CD4-positive, alpha-beta memory T cell (primary cell): ENCODE results near the gene LYVE1. TPM values are rescaled to one million over a fixed set of nuclear protein-coding genes. Genes with fewer than 3 reads are reported as not detected.

Experiments
- CTCF ChIA-PET: fragments of 350-600 bp; sonication (Branson Sonifier 250); formaldehyde crosslinking; loops from one replicate; lab custom pipeline; 2021; ENCODE audit warnings: inconsistent platforms; ENCODE audit not compliant: partially characterized antibody; lab: Charles Lee
- POLR2A ChIA-PET: fragments of 350-600 bp; sonication (Branson Sonifier 250); formaldehyde crosslinking; loops from one replicate; lab custom pipeline; 2021; ENCODE audit not compliant: partially characterized antibody; lab: Charles Lee
- DNase-seq, 5 donors: peaks; one replicate each; pipeline versions ENCODE4 v3.0.0 to v3.0.0-alpha.2; 2020 to 2022; ENCODE audit warnings: mixed read lengths in 1 of 5
- H3K27ac ChIP-seq: one replicate; pipeline ENCODE4 v1.7.0; 2013; ENCODE audit warnings: low read depth, low read length
- H3K27me3 ChIP-seq: 2 replicates; pipeline ENCODE4 v1.7.0; 2013; ENCODE audit warnings: mild to moderate bottlenecking, low read length, moderate library complexity; ENCODE audit not compliant: insufficient read depth
- H3K36me3 ChIP-seq: 2 replicates; pipeline ENCODE4 v1.7.0; 2013; ENCODE audit warnings: mild to moderate bottlenecking, low read length, moderate library complexity; ENCODE audit not compliant: insufficient read depth
- H3K4me1 ChIP-seq: 2 replicates; pipeline ENCODE4 v1.7.0; 2013; ENCODE audit warnings: mild to moderate bottlenecking, low read length, moderate library complexity; ENCODE audit not compliant: insufficient read depth
- H3K4me3 ChIP-seq, 2 donors: one replicate each; pipeline ENCODE4 v1.7.0; 2013; ENCODE audit warnings: low read length in 2 of 2, mild to moderate bottlenecking in 1 of 2
- H3K9me3 ChIP-seq, 2 donors: one replicate each; pipeline ENCODE4 v1.7.0; 2013; ENCODE audit warnings: low read length in 2 of 2, control low read depth in 1 of 2; ENCODE audit not compliant: control insufficient read depth in 1 of 2
- H3K27ac Mint-ChIP-seq, 7 donors: one replicate each; pipeline ENCODE4 v1.8.0; 2020 to 2021; ENCODE audit warnings: mixed read lengths in 7 of 7, mild to moderate bottlenecking in 6 of 7, inconsistent platforms in 3 of 7, moderate library complexity in 3 of 7
- H3K27me3 Mint-ChIP-seq, 2 donors: one replicate each; pipeline ENCODE4 v1.8.0; 2020 to 2021; ENCODE audit warnings: mixed read lengths in 2 of 2
- H3K36me3 Mint-ChIP-seq, 2 donors: one replicate each; pipeline ENCODE4 v1.8.0; 2020 to 2021; ENCODE audit warnings: mixed read lengths in 2 of 2, inconsistent platforms in 1 of 2, mild to moderate bottlenecking in 1 of 2
- H3K4me1 Mint-ChIP-seq, 4 donors: one replicate each; pipeline ENCODE4 v1.8.0; 2020 to 2021; ENCODE audit warnings: mixed read lengths in 4 of 4, mild to moderate bottlenecking in 1 of 4
- H3K4me3 Mint-ChIP-seq, 8 donors: one replicate each; pipeline ENCODE4 v1.8.0; 2020 to 2021; ENCODE audit warnings: mixed read lengths in 8 of 8, mild to moderate bottlenecking in 7 of 8, moderate library complexity in 6 of 8, inconsistent platforms in 3 of 8
- H3K9me3 Mint-ChIP-seq, 8 donors: one replicate each; pipeline ENCODE4 v1.8.0; 2020 to 2021; ENCODE audit warnings: mixed read lengths in 8 of 8, mild to moderate bottlenecking in 5 of 8, inconsistent platforms in 3 of 8, moderate library complexity in 1 of 8
- intact Hi-C: fragments of 100-400 bp; cut with micrococcal nuclease; formaldehyde crosslinking; loops from one replicate; pipeline ENCODE4 v1.15.1; 2023
- polyA plus RNA-seq, 2 donors: library from polyadenylated mRNA; unstranded; fragments of 300-500 nt; fragmentation: Illumina TruSeq; gene quantifications; one replicate each; pipeline ENCODE4 v1.2.3, GENCODE V29; 2021
- total RNA-seq, 2 experiments: library from RNA; stranded (reverse); gene quantifications; one replicate each; pipeline ENCODE4 v1.2.3, GENCODE V29; 2021

Gene LYVE1
- total and polyA plus RNA-seq, 4 experiments from 2014 or later = not detected

- no peaks in the 10 kb centered on the region for H3K27me3 ChIP-seq
- H3K4me3 ChIP-seq = no peak overlapping the region
- H3K36me3 Mint-ChIP-seq = no peaks in the 10 kb centered on the region
- no peak overlapping the region for H3K27ac Mint-ChIP-seq
- intact Hi-C loops = no loop called here
- no peaks in the 10 kb centered on the region for H3K9me3 ChIP-seq
- H3K4me1 Mint-ChIP-seq = peaks cover 0 to 2% (median 0%) of the 10 kb centered on the region in 4 donors
- H3K4me3 Mint-ChIP-seq = no peak overlapping the region
- H3K9me3 Mint-ChIP-seq = peaks cover 0 to 2% (median 0%) of the 10 kb centered on the region in 8 donors
- H3K27me3 Mint-ChIP-seq = peaks cover 5 to 12% of the 10 kb centered on the region in 2 donors
- H3K36me3 ChIP-seq = no peaks in the 10 kb centered on the region
- no peak overlapping the region for H3K27ac ChIP-seq
- H3K4me1 ChIP-seq = no peaks in the 10 kb centered on the region
- ChIA-PET CTCF (interaction anchor here (1.1 to 2.0 kb wide), 3 partner anchors 16 to 96 kb away, joined by 3 to 5 read pairs (median 5); partner anchors contain the start of gene RNF141), POLR2A (no interaction called here)
- no peak for DNase-seq
These were observed 10.2 kb downstream of the LYVE1 start for GRCh38 chr11:10558288-10558687.

DNA sequence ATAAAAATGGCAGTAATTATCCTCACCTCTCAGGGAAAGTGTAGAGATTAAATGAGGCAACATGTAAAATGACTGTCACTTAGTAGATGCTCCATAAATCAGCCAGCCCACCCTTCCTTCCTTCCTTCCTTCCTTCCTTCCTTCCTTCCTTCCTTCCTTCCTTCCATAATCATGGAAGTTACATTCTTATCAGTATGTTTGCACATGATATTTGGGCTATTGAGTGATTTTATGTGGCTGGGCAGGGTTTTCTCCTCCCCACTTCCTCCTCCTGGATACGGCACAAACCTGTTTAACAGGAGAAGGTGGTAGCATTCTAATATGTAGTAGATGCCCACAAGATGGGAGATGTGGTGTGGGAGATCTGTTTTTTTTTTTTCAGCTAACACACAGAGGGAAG is 11.9 kb downstream of the LYVE1 start:
- peaks cover under 1 to 9% (median 6%) of the 10 kb centered on the region in 8 donors for H3K9me3 Mint-ChIP-seq

DNA sequence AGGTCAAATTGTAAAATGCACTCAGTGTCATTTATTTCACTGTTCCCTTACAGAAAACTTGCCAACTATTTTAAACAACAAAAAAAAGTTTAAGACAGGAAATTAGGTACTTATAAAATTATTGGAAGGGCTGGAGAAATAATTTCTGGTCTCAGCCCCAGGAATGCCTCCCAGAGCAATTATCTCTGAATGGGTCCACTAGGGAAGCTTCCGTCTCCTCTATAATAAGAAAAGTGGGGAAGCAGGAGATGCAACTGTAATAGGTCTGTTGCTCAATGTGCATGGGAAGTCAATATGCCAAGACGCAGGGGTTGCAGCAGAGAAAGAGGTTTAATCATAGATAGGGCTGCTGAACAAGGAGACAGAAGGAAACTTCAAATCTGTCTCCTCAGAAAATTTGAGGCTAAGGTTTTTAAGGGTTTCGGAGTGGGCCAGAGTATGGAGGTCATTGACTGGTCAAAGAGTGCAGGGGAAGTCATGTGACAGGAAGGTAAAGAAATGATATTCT is 16.6 kb downstream of the LYVE1 start:
- no peak overlapping the region for H3K27ac Mint-ChIP-seq
- H3K27me3 ChIP-seq = no peaks in the 10 kb centered on the region
- ChIA-PET CTCF (no interaction called here), POLR2A (interaction anchor here (1.0 kb wide), 1 partner anchor 12 kb away, joined by 3 read pairs; no protein-coding TSS in a partner anchor)
- no peak overlapping the region for H3K27ac ChIP-seq
- H3K4me1 ChIP-seq = no peaks in the 10 kb centered on the region
- H3K4me3 Mint-ChIP-seq = no peak overlapping the region
- H3K4me3 ChIP-seq = no peak overlapping the region
- H3K27me3 Mint-ChIP-seq = peaks cover 20 to 25% of the 10 kb centered on the region in 2 donors
- no peaks in the 10 kb centered on the region for H3K36me3 ChIP-seq
- H3K9me3 Mint-ChIP-seq = peaks cover 2 to 13% (median 9%) of the 10 kb centered on the region in 8 donors
- intact Hi-C loops = no loop called here
- no peaks in the 10 kb centered on the region for H3K36me3 Mint-ChIP-seq
- H3K9me3 ChIP-seq = no peaks in the 10 kb centered on the region
- DNase-seq = no peak
- peaks cover 0 to under 1% (median 0%) of the 10 kb centered on the region in 4 donors for H3K4me1 Mint-ChIP-seq

More for the DNA sequence above, 11.9 kb downstream of the LYVE1 start:
- Mint-ChIP-seq H3K27me3 (peaks cover 9 to 17% of the 10 kb centered on the region in 2 donors), H3K36me3 (no peaks in the 10 kb centered on the region), H3K27ac (no peak overlapping the region), H3K4me3 (no peak overlapping the region), H3K4me1 (peaks cover 0 to 2% (median 0%) of the 10 kb centered on the region in 4 donors)
- no peak for DNase-seq
- no peaks in the 10 kb centered on the region for H3K4me1 ChIP-seq
- H3K36me3 ChIP-seq = no peaks in the 10 kb centered on the region
- ChIA-PET POLR2A (interaction anchor here (0.7 kb wide), 1 partner anchor 9 kb away, joined by 4 read pairs; no protein-coding TSS in a partner anchor), CTCF (interaction anchor here (2.5 kb wide), 1 partner anchor 15 kb away, joined by 10 read pairs; the partner anchor contains the start of gene RNF141)
- H3K27ac ChIP-seq = no peak overlapping the region
- H3K27me3 ChIP-seq = no peaks in the 10 kb centered on the region
- intact Hi-C loops = no loop called here
- no peak overlapping the region for H3K4me3 ChIP-seq
- no peaks in the 10 kb centered on the region for H3K9me3 ChIP-seq

DNA sequence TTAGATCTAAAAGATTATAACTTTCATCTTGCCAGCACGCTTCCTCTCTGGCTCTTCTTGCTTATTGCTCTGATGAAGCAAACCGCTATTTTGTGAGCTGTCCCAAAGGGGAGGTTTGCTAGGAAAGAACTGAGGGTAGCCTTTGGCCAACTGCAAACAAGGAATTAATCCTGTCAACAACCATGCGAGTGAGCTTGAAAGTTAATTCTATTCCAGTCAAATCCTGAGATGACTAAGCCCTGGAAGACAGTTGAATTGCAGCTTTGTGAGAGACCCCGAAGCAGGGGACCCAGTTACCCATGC is 17.2 kb downstream of the LYVE1 start:
- Mint-ChIP-seq H3K4me1 (no peaks in the 10 kb centered on the region), H3K4me3 (no peak overlapping the region), H3K27ac (no peak overlapping the region), H3K9me3 (peaks cover 2 to 13% (median 9%) of the 10 kb centered on the region in 8 donors), H3K27me3 (peaks cover 18 to 22% of the 10 kb centered on the region in 2 donors), H3K36me3 (no peaks in the 10 kb centered on the region)
- H3K27me3 ChIP-seq = no peaks in the 10 kb centered on the region
- no peak overlapping the region for H3K27ac ChIP-seq
- no peak for DNase-seq
- no peaks in the 10 kb centered on the region for H3K4me1 ChIP-seq
- ChIA-PET CTCF (interaction anchor here (1.7 kb wide), 1 partner anchor 10 kb away, joined by 9 read pairs; the partner anchor contains the start of gene RNF141), POLR2A (no interaction called here)
- no peaks in the 10 kb centered on the region for H3K9me3 ChIP-seq
- intact Hi-C loops = no loop called here
- no peak overlapping the region for H3K4me3 ChIP-seq
- no peaks in the 10 kb centered on the region for H3K36me3 ChIP-seq

GRCh38 chr11:10550503-10551289 is 17.8 kb downstream of the LYVE1 start:
- Mint-ChIP-seq H3K27me3 (peaks cover 18 to 20% of the 10 kb centered on the region in 2 donors), H3K36me3 (no peaks in the 10 kb centered on the region), H3K4me1 (no peaks in the 10 kb centered on the region), H3K4me3 (no peak overlapping the region), H3K27ac (no peak overlapping the region), H3K9me3 (peaks cover 2 to 13% (median 9%) of the 10 kb centered on the region in 8 donors)
- Histone ChIP-seq H3K4me1 (no peaks in the 10 kb centered on the region), H3K9me3 (no peaks in the 10 kb centered on the region), H3K36me3 (no peaks in the 10 kb centered on the region), H3K27ac (no peak overlapping the region), H3K4me3 (no peak overlapping the region), H3K27me3 (no peaks in the 10 kb centered on the region)
- POLR2A ChIA-PET = no interaction called here
- CTCF ChIA-PET = interaction anchor here (1.7 kb wide), 1 partner anchor 10 kb away, joined by 9 read pairs; the partner anchor contains the start of gene RNF141
- no peak for DNase-seq
- intact Hi-C loops = no loop called here

DNA sequence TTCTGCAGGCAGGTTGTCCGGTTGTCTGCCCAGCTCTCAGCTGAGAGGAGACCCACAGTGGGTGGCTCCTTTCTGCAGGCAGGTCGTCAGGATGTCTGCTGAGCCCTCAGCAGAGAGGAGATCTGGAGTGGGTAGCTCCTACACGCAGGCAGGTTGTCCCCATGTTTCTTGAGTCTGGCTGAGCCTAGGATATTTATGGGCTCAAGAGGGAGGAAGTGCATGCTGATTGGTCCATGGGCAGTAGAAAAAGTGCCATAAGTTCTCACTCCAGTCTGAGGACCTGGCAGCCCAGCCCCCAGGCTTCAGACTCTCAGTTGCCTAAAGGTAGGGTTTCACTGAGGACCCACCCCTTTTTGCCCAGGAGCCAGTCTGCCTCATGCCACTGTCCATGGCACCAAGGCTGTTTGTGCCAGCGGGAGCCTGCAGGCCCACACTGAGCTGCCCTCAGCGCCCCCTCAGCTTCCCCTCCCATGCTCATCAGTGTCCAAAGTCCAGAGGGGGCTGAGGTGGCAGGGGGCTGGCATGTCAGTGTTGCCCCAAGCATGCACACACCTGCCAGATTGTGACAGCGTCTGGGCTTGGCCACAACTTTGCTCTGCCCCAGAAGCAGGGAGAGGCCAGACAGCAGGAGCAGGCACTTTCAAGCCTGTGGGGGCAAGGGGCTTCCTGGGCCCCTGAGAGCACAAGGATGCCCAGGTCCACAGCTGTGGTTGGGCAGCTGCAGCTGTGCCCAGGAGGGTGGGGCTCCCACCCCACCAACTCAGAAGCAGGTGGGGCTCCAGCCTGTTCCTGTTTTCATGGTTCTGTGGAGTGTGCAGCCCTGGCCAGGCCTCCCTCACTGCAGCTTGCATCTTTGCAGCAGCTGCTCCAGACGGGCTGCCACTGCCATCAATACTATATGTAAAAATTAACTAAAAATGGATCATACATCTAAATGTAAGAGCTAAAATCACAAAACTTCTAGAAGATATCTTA is 23.7 kb downstream of the LYVE1 start:
- no peak overlapping the region for H3K27ac ChIP-seq
- Mint-ChIP-seq H3K4me1 (peaks cover 5 to 15% (median 9%) of the 10 kb centered on the region in 4 donors), H3K27ac (no peak overlapping the region), H3K9me3 (no peaks in the 10 kb centered on the region), H3K4me3 (no peak overlapping the region), H3K36me3 (peaks cover 0 to 2% of the 10 kb centered on the region in 2 donors), H3K27me3 (peaks cover 2 to 7% of the 10 kb centered on the region in 2 donors)
- H3K4me1 ChIP-seq = peaks cover 7% of the 10 kb centered on the region
- H3K27me3 ChIP-seq = no peaks in the 10 kb centered on the region
- H3K4me3 ChIP-seq = no peak overlapping the region
- H3K9me3 ChIP-seq = no peaks in the 10 kb centered on the region
- intact Hi-C loops = loop anchor here (5.0 kb wide), 1 partner anchor 263 kb away; the partner anchor contains the start of gene EIF4G2
- DNase-seq = no peak
- CTCF ChIA-PET = interaction anchor here (1.0 to 2.5 kb wide), 2 partner anchors 11 to 13 kb away, joined by 3 to 9 read pairs; no protein-coding TSS in a partner anchor
- POLR2A ChIA-PET = no interaction called here
- no peaks in the 10 kb centered on the region for H3K36me3 ChIP-seq
